ENCODE measurements around the gene CFAP161. TPM values are rescaled to one million over a fixed set of nuclear protein-coding genes. Genes with fewer than 3 reads are reported as not detected.

The CFAP161 gene
- total RNA-seq, 1 experiment from 2014 or later, result not detected

DNA sequence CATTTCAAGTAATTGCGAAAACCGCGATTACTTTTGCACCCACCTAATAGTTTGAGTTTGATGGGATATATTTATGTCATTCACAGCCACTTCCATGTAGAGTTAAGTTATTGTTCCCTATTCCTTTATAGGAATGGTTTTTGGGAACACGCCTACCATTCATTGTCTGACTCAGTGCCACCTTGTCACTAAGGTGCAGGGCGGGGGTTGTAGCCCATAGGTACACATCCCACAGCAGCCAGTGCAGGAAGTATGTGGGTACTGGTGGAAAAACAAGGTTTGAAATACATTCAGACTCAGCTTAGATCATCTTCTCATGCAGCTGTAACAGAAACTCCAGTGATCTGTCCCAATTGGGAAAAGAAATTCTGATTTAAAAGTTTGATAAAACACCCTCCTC is 48.2 kb upstream of the CFAP161 start:
- no peak for DNase-seq (ENCODE audit: unreplicated experiment)
- no peaks in the 10 kb centered on the region for H3K36me3 Mint-ChIP-seq (ENCODE audit: insufficient read depth, unreplicated experiment)
- no peaks in the 10 kb centered on the region for H3K9me3 Mint-ChIP-seq (ENCODE audit: unreplicated experiment)
- H3K4me1 Mint-ChIP-seq (ENCODE audit: insufficient read depth, unreplicated experiment), result no peaks in the 10 kb centered on the region
- H3K27ac Mint-ChIP-seq (ENCODE audit: low read depth, unreplicated experiment), result no peak overlapping the region
- intact Hi-C loops (cut with micrococcal nuclease), result no loop called here
- H3K4me3 Mint-ChIP-seq (ENCODE audit: unreplicated experiment), result no peak overlapping the region
- no TSS peak for BruUV-seq (replicated peaks)
- TF ChIP-seq, protein P1, sequence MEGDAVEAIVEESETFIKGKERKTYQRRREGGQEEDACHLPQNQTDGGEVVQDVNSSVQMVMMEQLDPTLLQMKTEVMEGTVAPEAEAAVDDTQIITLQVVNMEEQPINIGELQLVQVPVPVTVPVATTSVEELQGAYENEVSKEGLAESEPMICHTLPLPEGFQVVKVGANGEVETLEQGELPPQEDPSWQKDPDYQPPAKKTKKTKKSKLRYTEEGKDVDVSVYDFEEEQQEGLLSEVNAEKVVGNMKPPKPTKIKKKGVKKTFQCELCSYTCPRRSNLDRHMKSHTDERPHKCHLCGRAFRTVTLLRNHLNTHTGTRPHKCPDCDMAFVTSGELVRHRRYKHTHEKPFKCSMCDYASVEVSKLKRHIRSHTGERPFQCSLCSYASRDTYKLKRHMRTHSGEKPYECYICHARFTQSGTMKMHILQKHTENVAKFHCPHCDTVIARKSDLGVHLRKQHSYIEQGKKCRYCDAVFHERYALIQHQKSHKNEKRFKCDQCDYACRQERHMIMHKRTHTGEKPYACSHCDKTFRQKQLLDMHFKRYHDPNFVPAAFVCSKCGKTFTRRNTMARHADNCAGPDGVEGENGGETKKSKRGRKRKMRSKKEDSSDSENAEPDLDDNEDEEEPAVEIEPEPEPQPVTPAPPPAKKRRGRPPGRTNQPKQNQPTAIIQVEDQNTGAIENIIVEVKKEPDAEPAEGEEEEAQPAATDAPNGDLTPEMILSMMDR (IDR thresholded peaks at IDR 0.05; ENCODE audit: unreplicated experiment), result no peak
- ChIA-PET POLR2A (no interaction called here), CTCF (interaction anchor here (0.8 kb wide), 1 partner anchor 181 kb away, joined by 3 read pairs; no protein-coding TSS in a partner anchor)
- peaks cover 10% of the 10 kb centered on the region for H3K27me3 Mint-ChIP-seq (ENCODE audit: insufficient read depth, unreplicated experiment)

DNA sequence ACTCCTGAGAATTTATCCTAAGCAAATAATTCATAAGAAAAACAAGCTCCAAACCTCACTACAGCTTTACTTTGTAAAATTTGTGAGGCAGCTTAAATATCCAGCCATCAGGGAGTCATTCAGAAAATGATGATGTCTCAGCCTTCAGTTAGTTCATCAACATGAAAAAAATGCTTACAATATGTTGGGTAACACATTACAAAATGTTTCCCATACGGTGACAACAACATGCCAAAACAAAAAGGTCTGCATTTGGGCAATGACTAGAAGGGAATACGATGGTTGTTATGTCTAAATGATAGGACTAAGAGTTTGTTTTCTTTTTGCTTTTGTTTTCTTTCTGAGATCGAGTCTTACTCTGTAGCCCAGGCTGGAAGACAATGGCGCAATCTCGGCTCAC is 47.0 kb upstream of the CFAP161 start:
- CTCF ChIA-PET, result interaction anchor here (0.6 kb wide), 1 partner anchor 890 kb away, joined by 3 read pairs; no protein-coding TSS in a partner anchor
- Mint-ChIP-seq H3K27ac (ENCODE audit: low read depth, unreplicated experiment) (no peak overlapping the region), H3K9me3 (ENCODE audit: unreplicated experiment) (no peaks in the 10 kb centered on the region), H3K27me3 (ENCODE audit: insufficient read depth, unreplicated experiment) (peaks cover 10% of the 10 kb centered on the region), H3K4me3 (ENCODE audit: unreplicated experiment) (no peak overlapping the region), H3K36me3 (ENCODE audit: insufficient read depth, unreplicated experiment) (no peaks in the 10 kb centered on the region), H3K4me1 (ENCODE audit: insufficient read depth, unreplicated experiment) (peaks cover under 1% of the 10 kb centered on the region)
- POLR2A ChIA-PET, result no interaction called here
- DNase-seq (ENCODE audit: unreplicated experiment), result peak; percentile 14
- BruUV-seq (replicated peaks), result no TSS peak
- intact Hi-C loops (cut with micrococcal nuclease), result no loop called here
- TF ChIP-seq, protein P1 (IDR thresholded peaks at IDR 0.05; ENCODE audit: unreplicated experiment), result no peak

DNA sequence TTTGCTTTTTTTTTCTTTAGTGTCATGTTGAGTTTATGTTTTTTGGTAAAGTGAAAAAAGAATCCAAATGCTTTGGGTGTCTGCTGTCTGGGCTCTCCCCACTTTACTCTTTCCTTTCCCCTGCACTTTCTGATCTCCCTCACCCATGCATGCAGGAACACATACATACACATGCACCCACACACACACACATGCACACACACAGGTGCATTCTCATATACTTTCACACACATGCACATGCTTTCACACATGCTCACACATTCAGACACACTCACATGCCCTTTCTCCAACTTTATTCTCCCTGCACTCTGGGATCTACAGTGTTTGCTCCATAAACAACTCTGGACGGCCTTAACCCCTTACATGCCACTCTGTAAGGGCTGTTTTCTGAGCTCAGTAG is 46.4 kb upstream of the CFAP161 start:
- POLR2A ChIA-PET, result no interaction called here
- H3K4me3 Mint-ChIP-seq (ENCODE audit: unreplicated experiment), result no peak overlapping the region
- intact Hi-C loops (cut with micrococcal nuclease), result no loop called here
- H3K27ac Mint-ChIP-seq (ENCODE audit: low read depth, unreplicated experiment), result no peak overlapping the region
- CTCF ChIA-PET, result interaction anchor here (0.5 to 0.9 kb wide), 3 partner anchors 46 to 1020 kb away, joined by 3 to 4 read pairs (median 3); partner anchors contain the start of gene CFAP161
- peaks cover 10% of the 10 kb centered on the region for H3K27me3 Mint-ChIP-seq (ENCODE audit: insufficient read depth, unreplicated experiment)
- no TSS peak for BruUV-seq (replicated peaks)
- TF ChIP-seq, protein P1 (IDR thresholded peaks at IDR 0.05; ENCODE audit: unreplicated experiment), result no peak
- no peaks in the 10 kb centered on the region for H3K9me3 Mint-ChIP-seq (ENCODE audit: unreplicated experiment)
- H3K4me1 Mint-ChIP-seq (ENCODE audit: insufficient read depth, unreplicated experiment), result peaks cover 6% of the 10 kb centered on the region
- no peak for DNase-seq (ENCODE audit: unreplicated experiment)
- H3K36me3 Mint-ChIP-seq (ENCODE audit: insufficient read depth, unreplicated experiment), result no peaks in the 10 kb centered on the region

DNA sequence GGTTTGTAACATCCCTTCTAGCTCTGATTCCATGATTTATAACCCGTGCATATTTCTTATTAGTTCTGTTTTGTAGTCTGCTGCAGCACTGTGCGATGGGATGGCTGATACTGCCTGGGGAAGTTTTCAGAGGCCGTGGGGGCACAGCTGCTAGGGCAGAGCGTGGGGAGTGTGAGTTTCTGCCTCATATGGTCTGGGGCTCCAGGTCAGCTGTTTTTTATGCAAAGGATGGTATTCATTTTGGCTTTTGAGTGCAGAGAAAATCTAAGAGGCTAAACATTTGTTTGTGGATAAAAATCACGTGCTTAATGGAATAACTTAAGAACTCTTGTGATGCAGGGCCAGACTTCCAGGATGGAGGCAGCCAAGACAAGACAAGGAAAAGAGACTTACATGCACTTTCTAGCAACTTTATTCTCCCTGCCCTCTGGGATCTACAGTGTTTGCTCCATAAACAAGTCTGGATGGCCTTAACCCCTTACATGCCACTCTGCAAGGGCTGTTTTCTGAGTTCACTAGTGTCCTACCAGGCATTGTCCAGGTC is 45.5 kb upstream of the CFAP161 start:
- POLR2A ChIA-PET, result no interaction called here
- H3K4me3 Mint-ChIP-seq (ENCODE audit: unreplicated experiment), result no peak overlapping the region
- H3K36me3 Mint-ChIP-seq (ENCODE audit: insufficient read depth, unreplicated experiment), result no peaks in the 10 kb centered on the region

More for the DNA sequence above, 45.5 kb upstream of the CFAP161 start:
- peaks cover 10% of the 10 kb centered on the region for H3K27me3 Mint-ChIP-seq (ENCODE audit: insufficient read depth, unreplicated experiment)
- TF ChIP-seq, protein P1 (IDR thresholded peaks at IDR 0.05; ENCODE audit: unreplicated experiment), result no peak
- intact Hi-C loops (cut with micrococcal nuclease), result no loop called here
- H3K4me1 Mint-ChIP-seq (ENCODE audit: insufficient read depth, unreplicated experiment), result peaks cover 6% of the 10 kb centered on the region
- no peak overlapping the region for H3K27ac Mint-ChIP-seq (ENCODE audit: low read depth, unreplicated experiment)
- BruUV-seq (replicated peaks), result no TSS peak
- H3K9me3 Mint-ChIP-seq (ENCODE audit: unreplicated experiment), result no peaks in the 10 kb centered on the region
- no peak for DNase-seq (ENCODE audit: unreplicated experiment)
- CTCF ChIA-PET, result interaction anchor here (0.5 to 0.9 kb wide), 3 partner anchors 45 to 1021 kb away, joined by 3 to 4 read pairs (median 3); partner anchors contain the start of gene CFAP161

Data from MCF 10A (cell line).